Measurements from ENCODE around the gene ESPN. TPM values are rescaled to one million over a fixed set of nuclear protein-coding genes. Genes with fewer than 3 reads are reported as not detected.

The ESPN gene
- total and polyA plus RNA-seq, 2 of the 4 experiments (the other 2 are of a cell fraction): under 0.01 to 0.02 TPM

DNA sequence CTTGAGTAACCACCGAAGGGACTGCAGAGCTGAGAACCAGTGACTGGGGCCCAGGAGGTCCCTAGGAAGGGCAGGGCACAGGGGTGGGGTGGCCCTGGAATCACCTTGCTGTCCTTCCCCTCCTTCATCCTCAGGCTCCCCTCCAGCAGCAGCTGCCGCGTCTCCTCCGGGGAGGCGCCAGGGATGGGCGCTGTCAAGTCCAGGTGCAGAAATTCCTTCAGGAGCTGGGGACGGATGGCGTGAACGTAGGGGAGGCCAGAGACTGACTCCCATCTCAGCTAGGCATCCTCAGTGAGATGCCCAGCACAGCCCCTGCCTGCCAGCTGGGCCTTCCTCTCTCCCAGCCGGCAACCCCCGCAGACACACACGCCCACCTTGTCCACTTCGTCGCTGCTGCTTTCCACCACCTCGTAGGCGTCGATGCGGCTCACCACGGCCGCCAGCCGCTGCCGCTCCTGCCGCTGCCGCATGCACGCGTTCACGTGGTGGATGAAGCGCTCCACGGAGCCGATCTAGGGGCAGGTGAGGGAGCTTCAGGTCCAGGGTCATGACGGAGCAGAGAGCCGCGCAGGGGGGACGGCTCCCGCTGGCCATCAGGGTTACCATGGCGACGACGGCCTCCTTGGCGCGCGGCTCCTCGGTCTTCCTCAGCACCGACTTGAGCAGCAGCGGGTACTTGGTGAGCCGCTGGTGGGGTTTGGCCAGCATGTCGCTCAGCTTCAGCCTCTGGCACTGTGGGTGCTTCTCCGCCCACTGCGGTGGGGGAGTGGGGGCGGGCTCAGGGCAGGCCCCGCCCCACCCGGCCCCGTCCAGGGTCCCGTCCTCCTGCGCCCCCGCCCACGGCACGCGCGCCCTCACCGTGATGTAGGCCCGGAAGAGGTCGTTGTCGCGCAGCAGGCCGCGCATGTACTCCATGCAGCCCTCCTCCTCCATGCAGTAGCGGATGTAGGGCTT is 45.8 kb downstream of the ESPN start (continued):
- TF ChIP-seq MAZ (IDR thresholded peaks at IDR 0.05; ENCODE audit: borderline replicate concordance, low read depth, low read length): no peak

GRCh38 chr1:6471086-6471969 is 46.8 kb downstream of the ESPN start:
- no peak overlapping the region for H3K4me2 ChIP-seq (ENCODE audit: low read depth, low read length)
- DNase-seq (no peak), ATAC-seq (ENCODE audit: low read depth) (no peak)
- peaks cover 7% of the 10 kb centered on the region for H4K20me1 ChIP-seq (ENCODE audit: insufficient read depth, low read length)
- H3K9me3 ChIP-seq (ENCODE audit: control insufficient read depth, insufficient read depth, low read length): no peaks in the 10 kb centered on the region
- WGBS, 2 experiments (ENCODE audit: extremely low coverage in 2 of 2, insufficient read length in 1 of 2): 91% methylated on average over 23 of the region's 67 CpGs; no CpG with 5 or more reads in 1 of the 2 experiments
- no peaks in the 10 kb centered on the region for H3K9me1 ChIP-seq (ENCODE audit: insufficient read depth, low read length)
- H3K4me1 ChIP-seq (ENCODE audit: control insufficient read depth, insufficient read depth, low read length): no peaks in the 10 kb centered on the region
- intact Hi-C loops (cut with micrococcal nuclease) (no loop called here), in situ Hi-C loops (cut with MboI; ENCODE audit: low sequenced_read_pairs) (no loop called here), dilution Hi-C loops (cut with HindIII; ENCODE audit: low sequenced_read_pairs, unreplicated experiment) (no loop called here)
- TF ChIP-seq FOS (IDR thresholded peaks at IDR 0.05; ENCODE audit: low read depth, low read length) (no peak), CHD1 (IDR thresholded peaks at IDR 0.05; ENCODE audit: low read depth, low read length) (no peak), NFE2L2 (IDR thresholded peaks at IDR 0.05; ENCODE audit: low read depth, low read length) (no peak), RFX5 (IDR thresholded peaks at IDR 0.05; ENCODE audit: low read depth, low read length) (no peak), USF2 (IDR thresholded peaks at IDR 0.05; ENCODE audit: low read depth, low read length) (no peak), RAD21 (IDR thresholded peaks at IDR 0.05; ENCODE audit: low read length) (no peak), BHLHE40 (IDR thresholded peaks at IDR 0.05; ENCODE audit: low read depth, low read length) (no peak)
- no peaks in the 10 kb centered on the region; a peak in 1 of 4 replicates for H3K79me1 ChIP-seq (ENCODE audit: low read depth in 1 of 2, low read length in 2 of 2)
- H2BK15ac ChIP-seq (ENCODE audit: low read depth, low read length): no peak overlapping the region
- H3K27me3 ChIP-seq (ENCODE audit: control insufficient read depth, insufficient read depth, low read length): no peaks in the 10 kb centered on the region
- H3K9ac ChIP-seq (ENCODE audit: low read depth, low read length): no peak overlapping the region
- no peak overlapping the region for H3K18ac ChIP-seq (ENCODE audit: low read depth, low read length)
- no peak overlapping the region for H3K4me3 ChIP-seq (ENCODE audit: insufficient read depth, low read depth, low read length)
- H3K23ac ChIP-seq (ENCODE audit: low read depth, low read length): no peak overlapping the region
- no peak overlapping the region for H2AFZ ChIP-seq (replicated peaks; ENCODE audit: low read length, poor library complexity)
- BruUV-seq (replicated peaks): no TSS peak
- H2BK120ac ChIP-seq (ENCODE audit: low read depth, low read length): no peak overlapping the region
- no peak overlapping the region for H3K4ac ChIP-seq (ENCODE audit: low read depth, low read length)
- H2AK9ac ChIP-seq (replicated peaks; ENCODE audit: low read depth, low read length, poor library complexity): no peak overlapping the region
- POLR2A ChIA-PET (ENCODE audit: unreplicated experiment): no interaction called here
- H3K27ac ChIP-seq (ENCODE audit: insufficient read depth, low read length): no peak overlapping the region
- H2AK5ac ChIP-seq (ENCODE audit: low read depth, low read length): no peak overlapping the region
- no peak overlapping the region for H4K8ac ChIP-seq (ENCODE audit: low read depth in 2 of 2, low read length in 2 of 2)
- no peak overlapping the region for H4K91ac ChIP-seq (ENCODE audit: insufficient read depth, low read depth, low read length)
- H2BK20ac ChIP-seq (ENCODE audit: low read depth, low read length): no peak overlapping the region
- no peak overlapping the region for H4K5ac ChIP-seq (ENCODE audit: low read depth, low read length)
- H3K36me3 ChIP-seq (ENCODE audit: control insufficient read depth, insufficient read depth, low read length): peaks cover 49% of the 10 kb centered on the region
- CTCF ChIA-PET: no interaction called here
- H3K14ac ChIP-seq (replicated peaks; ENCODE audit: low read depth, low read length): no peak overlapping the region
- H2BK5ac ChIP-seq (ENCODE audit: low read depth, low read length, poor library complexity, severe bottlenecking): no peak overlapping the region
- H3K56ac ChIP-seq (ENCODE audit: extremely low read depth, insufficient read depth, low read length): no peak overlapping the region
